Peyer's patch (tissue), 4 donors: Measurements from ENCODE around the gene SACS.

Source experiments
- POLR2A ChIP-seq, 2 donors: fragments of 450-650 bp; IDR thresholded peaks; one replicate each; pipeline ENCODE4 v1.5.1; 2017; ENCODE audit warnings: antibody characterized with exemption in 2 of 2, mild to moderate bottlenecking in 2 of 2, moderate library complexity in 2 of 2
- TF ChIP-seq, protein P1 (sequence below), 6 experiments: fragments of 450-650 bp in 4 of 6; fragments of 200-600 bp in 2 of 6; sonication (generic) in 1 of 6; IDR thresholded peaks; one replicate each; pipeline ENCODE4 v1.5.1; 2017 to 2019; ENCODE audit warnings: antibody characterized with exemption in 6 of 6, mild to moderate bottlenecking in 3 of 6, moderate library complexity in 1 of 6

DNA sequence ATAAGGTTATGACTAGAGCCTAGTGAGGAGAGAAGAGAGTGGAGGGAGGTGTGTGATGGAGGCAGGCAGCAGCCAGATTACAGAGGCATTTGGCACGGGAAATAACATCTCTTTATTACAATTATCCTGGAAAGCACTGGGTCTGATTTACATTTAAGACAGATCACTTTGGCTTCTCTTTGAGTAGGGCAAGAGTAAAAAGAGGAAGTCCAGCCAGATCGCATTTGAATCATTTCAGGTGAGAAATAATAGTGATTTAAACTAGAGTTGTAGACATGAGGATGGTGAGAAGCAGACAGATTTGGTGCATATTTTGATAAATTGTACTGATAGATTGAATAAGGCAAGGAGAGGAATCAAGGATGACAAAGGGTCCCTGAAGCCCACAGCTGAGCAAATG lies 9.6 kb upstream of the SACS start:
- TF ChIP-seq, protein P1, sequence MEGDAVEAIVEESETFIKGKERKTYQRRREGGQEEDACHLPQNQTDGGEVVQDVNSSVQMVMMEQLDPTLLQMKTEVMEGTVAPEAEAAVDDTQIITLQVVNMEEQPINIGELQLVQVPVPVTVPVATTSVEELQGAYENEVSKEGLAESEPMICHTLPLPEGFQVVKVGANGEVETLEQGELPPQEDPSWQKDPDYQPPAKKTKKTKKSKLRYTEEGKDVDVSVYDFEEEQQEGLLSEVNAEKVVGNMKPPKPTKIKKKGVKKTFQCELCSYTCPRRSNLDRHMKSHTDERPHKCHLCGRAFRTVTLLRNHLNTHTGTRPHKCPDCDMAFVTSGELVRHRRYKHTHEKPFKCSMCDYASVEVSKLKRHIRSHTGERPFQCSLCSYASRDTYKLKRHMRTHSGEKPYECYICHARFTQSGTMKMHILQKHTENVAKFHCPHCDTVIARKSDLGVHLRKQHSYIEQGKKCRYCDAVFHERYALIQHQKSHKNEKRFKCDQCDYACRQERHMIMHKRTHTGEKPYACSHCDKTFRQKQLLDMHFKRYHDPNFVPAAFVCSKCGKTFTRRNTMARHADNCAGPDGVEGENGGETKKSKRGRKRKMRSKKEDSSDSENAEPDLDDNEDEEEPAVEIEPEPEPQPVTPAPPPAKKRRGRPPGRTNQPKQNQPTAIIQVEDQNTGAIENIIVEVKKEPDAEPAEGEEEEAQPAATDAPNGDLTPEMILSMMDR (IDR thresholded peaks at IDR 0.05) = no peak
- TF ChIP-seq POLR2A (IDR thresholded peaks at IDR 0.05) = no peak
